C1 segment of cervical spinal cord (tissue), 14 donors: ENCODE measurements around the gene PALLD.
A peak's percentile ranks its signal among the peaks of the same experiment; 100 is the strongest.

Experiments used
- DNase-seq, 14 donors: peaks; one replicate each; lab custom pipeline; 2025; lab: John Stamatoyannopoulos, UW

The PALLD gene

GRCh38 chr4:168588916-168589531 is 92.2 kb downstream of the PALLD start:
- no peak for DNase-seq

GRCh38 chr4:168592676-168593075 is 95.8 kb downstream of the PALLD start:
- DNase-seq: no peak

GRCh38 chr4:168593399-168593798 is 96.5 kb downstream of the PALLD start:
- DNase-seq: no peak

- DNase-seq: no peak
Observed at GRCh38 chr4:168594121-168594520, 97.3 kb downstream of the PALLD start.

- DNase-seq: no peak
Observed at GRCh38 chr4:168598191-168598590, 101.3 kb downstream of the PALLD start.

- no peak for DNase-seq
Observed at GRCh38 chr4:168600796-168601583, 104.1 kb downstream of the PALLD start.

GRCh38 chr4:168601899-168602298 is 105.0 kb downstream of the PALLD start:
- DNase-seq: no peak

GRCh38 chr4:168604496-168605373 is 107.9 kb downstream of the PALLD start:
- peak in 2 of 14 donors; percentile 3 to 19 for DNase-seq

- DNase-seq: peak in 2 of 14 donors; percentile 4 to 20
Observed at GRCh38 chr4:168605411-168605810, 108.6 kb downstream of the PALLD start.

GRCh38 chr4:168607215-168607614 is 110.4 kb downstream of the PALLD start:
- no peak for DNase-seq

- DNase-seq: no peak
Observed at GRCh38 chr4:168608771-168609170, 111.9 kb downstream of the PALLD start.

- DNase-seq: no peak
Observed at GRCh38 chr4:168609369-168609768, 112.5 kb downstream of the PALLD start.

GRCh38 chr4:168610911-168611530 is 114.2 kb downstream of the PALLD start:
- DNase-seq: no peak

GRCh38 chr4:168612450-168613135 is 115.7 kb downstream of the PALLD start:
- no peak for DNase-seq

GRCh38 chr4:168613869-168614268 is 117.0 kb downstream of the PALLD start:
- no peak for DNase-seq

- DNase-seq: no peak
Observed at GRCh38 chr4:168614281-168615057, 117.6 kb downstream of the PALLD start.

- DNase-seq: no peak
Observed at GRCh38 chr4:168615294-168616065, 118.6 kb downstream of the PALLD start.

GRCh38 chr4:168618577-168619265 is 121.9 kb downstream of the PALLD start:
- no peak for DNase-seq

GRCh38 chr4:168619266-168619631 is 122.4 kb downstream of the PALLD start:
- DNase-seq: no peak
